NCI-H1048 (cell line): ENCODE measurements around the gene CD84.
"Not testable (repeated sequence)": the region's sequence is repeated elsewhere in the genome, so short reads cannot be mapped to it uniquely, and the experiment has no call there.

Source experiments
- DNase-seq: peaks from one replicate; lab custom pipeline; 2025; lab: John Stamatoyannopoulos, UW

Gene CD84

GRCh38 chr1:160504651-160505050 lies 74.6 kb downstream of the CD84 start:
- no peak for DNase-seq

- DNase-seq, result no peak
Observed at GRCh38 chr1:160503087-160503486, 76.2 kb downstream of the CD84 start.

DNA sequence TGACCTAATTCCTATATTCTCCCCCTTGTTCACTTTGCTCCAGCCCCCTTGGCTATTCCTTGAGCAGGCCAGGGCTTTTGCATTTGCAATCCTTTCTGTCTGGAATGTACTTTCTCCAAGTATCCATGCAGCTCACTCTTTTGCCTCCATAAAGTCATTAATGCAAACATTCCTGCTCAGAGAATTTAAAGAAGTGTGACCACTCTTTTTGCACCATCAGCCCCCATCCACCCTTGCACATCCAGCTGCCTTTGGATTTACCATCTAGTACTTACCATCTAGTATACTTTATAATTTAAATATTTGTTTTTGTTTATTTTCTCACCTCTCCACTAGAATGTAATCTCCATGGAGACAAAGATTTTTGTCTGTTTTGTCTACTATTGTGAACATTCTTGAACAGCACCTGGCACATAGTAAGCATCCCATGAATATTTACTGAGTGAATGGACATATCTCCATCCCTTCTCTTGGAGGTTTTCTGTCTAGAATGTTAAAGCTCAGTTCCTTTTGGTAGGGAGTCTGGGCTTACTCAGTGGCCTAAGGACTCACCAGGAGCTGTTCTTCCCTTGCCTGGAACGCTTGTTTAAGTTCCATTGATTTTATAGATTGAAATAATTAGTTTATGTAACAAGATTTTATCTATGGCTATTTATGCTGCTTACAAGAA lies 78.8 kb downstream of the CD84 start:
- DNase-seq, result no peak

- DNase-seq, result no peak
Observed at GRCh38 chr1:160499631-160500030, 79.7 kb downstream of the CD84 start.

DNA sequence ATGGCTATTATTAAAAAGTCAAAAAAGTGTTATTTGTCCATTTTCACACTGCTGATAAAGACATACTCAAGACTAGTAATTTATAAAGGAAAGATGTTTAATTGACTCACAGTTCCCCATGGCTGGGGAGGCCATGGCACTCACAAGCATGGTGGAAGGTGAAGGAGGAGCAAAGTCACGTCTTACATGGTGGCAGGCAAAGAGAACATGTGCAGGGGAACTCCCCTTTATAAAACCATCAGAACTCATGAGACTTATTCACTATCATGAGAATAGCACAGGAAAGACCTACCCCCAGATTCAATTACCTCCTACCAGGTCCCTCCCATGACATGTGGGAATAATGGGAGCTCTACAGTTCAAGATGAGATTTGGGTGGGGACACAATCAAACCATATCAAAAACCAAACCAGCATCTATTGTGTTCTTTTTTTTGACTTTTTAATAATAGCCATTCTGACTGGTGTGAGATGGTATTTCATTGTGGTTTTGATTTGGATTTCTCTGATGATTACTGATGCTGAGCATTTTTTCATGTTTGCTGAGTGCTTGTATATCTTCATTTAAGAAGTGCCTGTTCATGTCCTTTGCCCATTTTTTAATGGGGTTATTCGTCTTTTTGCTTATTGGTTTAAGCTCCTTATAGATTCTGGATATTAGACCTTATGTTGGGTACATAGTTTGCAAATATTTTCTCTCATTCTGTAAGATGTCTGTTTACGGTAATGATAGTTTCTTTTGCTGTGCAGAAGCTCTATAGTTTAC lies 80.8 kb downstream of the CD84 start:
- DNase-seq, result not testable (repeated sequence)

- DNase-seq, result no peak
Observed at GRCh38 chr1:160496334-160496733, 83.0 kb downstream of the CD84 start.

GRCh38 chr1:160494620-160495019 lies 84.7 kb downstream of the CD84 start:
- DNase-seq, result no peak

GRCh38 chr1:160492617-160493016 lies 86.7 kb downstream of the CD84 start:
- no peak for DNase-seq

DNA sequence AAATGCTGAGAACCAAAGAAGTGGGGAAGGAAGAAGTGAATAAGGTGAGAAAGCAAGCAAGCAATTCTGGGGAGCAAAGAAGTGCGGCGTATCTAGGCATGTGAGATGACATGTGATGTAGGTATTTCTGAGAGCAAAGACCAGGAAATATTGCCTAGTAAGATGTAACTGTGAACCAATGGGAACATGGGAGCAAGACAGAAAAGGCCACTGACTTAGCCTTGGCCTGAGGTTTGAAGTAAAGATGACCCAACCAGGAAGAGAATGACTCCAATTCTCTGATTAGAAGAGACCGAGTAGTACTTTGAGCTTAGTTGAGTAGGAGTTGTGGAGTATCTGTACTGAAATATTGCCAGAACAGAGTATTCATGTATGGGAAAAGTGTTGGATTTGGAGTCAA lies 87.3 kb downstream of the CD84 start:
- DNase-seq, result no peak
